ENCODE results near the gene CMIP.

GRCh38 chr16:81719993-81720392 is 275.4 kb downstream of the CMIP start:
- TF ChIP-seq SUZ12 (IDR thresholded peaks at IDR 0.05) (no peak), TARDBP (IDR thresholded peaks at IDR 0.05) (no peak), FOXA1 (IDR thresholded peaks at IDR 0.05) (no peak), FOXM1 (IDR thresholded peaks at IDR 0.05; ENCODE audit: borderline replicate concordance) (no peak), FOXK2 (IDR thresholded peaks at IDR 0.05) (no peak), BHLHE40 (IDR thresholded peaks at IDR 0.05; ENCODE audit: borderline replicate concordance) (no peak), LEF1 (IDR thresholded peaks at IDR 0.05; ENCODE audit: borderline replicate concordance) (no peak), SP1 (IDR thresholded peaks at IDR 0.05) (no peak), ELF4 (IDR thresholded peaks at IDR 0.05) (no peak), CTBP1 (IDR thresholded peaks at IDR 0.05; ENCODE audit: borderline replicate concordance) (no peak)
